OCI-LY7 (cell line): Measurements from ENCODE around the gene TIMP3. TPM values are rescaled to one million over a fixed set of nuclear protein-coding genes. Genes with fewer than 3 reads are reported as not detected.

ENCODE experiments used
- BruUV-seq: library from RNA; stranded (reverse); fragments of 400-500 nt; replicated peaks from 2 replicates; lab custom pipeline; 2021; lab: Mats Ljungman, UMichigan
- CTCF ChIA-PET: fragments of 300-600 bp; sonication (Branson Sonifier 250); formaldehyde crosslinking; loops from one replicate; lab custom pipeline; 2022; ENCODE audit warnings: antibody characterized with exemption; ENCODE audit not compliant: unreplicated experiment; lab: Charles Lee
- POLR2A ChIA-PET: fragments of 300-600 bp; sonication (Branson Sonifier 250); formaldehyde crosslinking; loops from one replicate; lab custom pipeline; 2022; ENCODE audit warnings: antibody characterized with exemption; lab: Charles Lee
- DNase-seq: peaks from one replicate; pipeline ENCODE4 v3.0.0-alpha.2; 2015; ENCODE audit warnings: low spot score
- H2AFZ ChIP-seq: fragments of 200-600 bp; sonication (generic), shearing (Covaris generic); 2 replicates; pipeline ENCODE4 v1.6.1; 2014; ENCODE audit warnings: mild to moderate bottlenecking, antibody characterized with exemption, low read length, moderate library complexity
- H3K27ac ChIP-seq: fragments of 200-600 bp; sonication (generic); 2 replicates; pipeline ENCODE4 v1.5.1; 2014; ENCODE audit warnings: mixed run types, low read depth, mild to moderate bottlenecking, moderate library complexity, low read length, inconsistent platforms; ENCODE audit not compliant: poor library complexity, severe bottlenecking
- H3K36me3 ChIP-seq: fragments of 200-600 bp; sonication (generic); 2 replicates; pipeline ENCODE4 v1.6.1; 2014; ENCODE audit warnings: mild to moderate bottlenecking, antibody characterized with exemption, low read length, moderate library complexity, mixed read lengths; ENCODE audit not compliant: insufficient read depth
- H3K4me1 ChIP-seq: fragments of 200-600 bp; sonication (generic); 2 replicates; pipeline ENCODE4 v1.5.1; 2014; ENCODE audit warnings: mild to moderate bottlenecking, low read length; ENCODE audit not compliant: insufficient read depth, poor library complexity, severe bottlenecking
- H3K4me2 ChIP-seq: fragments of 200-600 bp; sonication (generic); 2 replicates; pipeline ENCODE4 v1.6.1; 2014; ENCODE audit warnings: mild to moderate bottlenecking, low read length
- H3K4me3 ChIP-seq: fragments of 200-600 bp; sonication (generic); 2 replicates; pipeline ENCODE4 v1.5.1; 2014; ENCODE audit warnings: mild to moderate bottlenecking, low read depth, low read length; ENCODE audit not compliant: poor library complexity, severe bottlenecking
- H3K79me2 ChIP-seq: fragments of 200-600 bp; sonication (generic); 2 replicates; pipeline ENCODE4 v1.6.1; 2016; ENCODE audit warnings: low read depth, mild to moderate bottlenecking, low read length, moderate library complexity, mixed read lengths; ENCODE audit not compliant: insufficient read depth
- H3K9me2 ChIP-seq: fragments of 200-600 bp; sonication (generic); 2 replicates; pipeline ENCODE4 v1.6.1; 2016; ENCODE audit warnings: mild to moderate bottlenecking, low read length, mixed read lengths; ENCODE audit not compliant: insufficient read depth
- H3K9me3 ChIP-seq: fragments of 200-600 bp; sonication (generic); 2 replicates; pipeline ENCODE4 v1.6.1; 2014; ENCODE audit warnings: mild to moderate bottlenecking, mixed run types, low read length, mixed read lengths
- H4K20me1 ChIP-seq: fragments of 200-600 bp; sonication (generic); 2 replicates; pipeline ENCODE4 v1.6.1; 2014; ENCODE audit warnings: mild to moderate bottlenecking, antibody characterized with exemption, low read length, moderate library complexity, mixed read lengths; ENCODE audit not compliant: insufficient read depth
- CTCF ChIP-seq: fragments of 200-600 bp; sonication (generic); conservative IDR thresholded peaks from 2 replicates; pipeline ENCODE4 v1.5.1; 2014; ENCODE audit warnings: mild to moderate bottlenecking, antibody characterized with exemption, low read length, moderate library complexity, mixed read lengths
- EZH2phosphoT487 ChIP-seq: fragments of 200-600 bp; sonication (generic); IDR thresholded peaks from 2 replicates; pipeline ENCODE4 v1.6.1; 2018; ENCODE audit warnings: low read depth, borderline replicate concordance, mild to moderate bottlenecking, mixed run types, antibody characterized with exemption, low read length, moderate library complexity, mixed read lengths
- intact Hi-C: fragments of 100-400 bp; cut with micrococcal nuclease; formaldehyde crosslinking; loops from one replicate; pipeline ENCODE4 v1.10.0; 2022; ENCODE audit not compliant: unreplicated experiment
- total RNA-seq, 2 experiments: library from RNA; depleted of rRNA in 1 of 2; stranded (reverse); fragments of >200 nt in 1 of 2; shearing (Covaris generic) in 1 of 2; gene quantifications; 2 replicates each; pipeline ENCODE4 v1.2.3, GENCODE V29; 2014 to 2022

TIMP3 gene
- total RNA-seq, 2 experiments from 2014 or later: not detected

GRCh38 chr22:32855045-32855756 lies 53.7 kb downstream of the TIMP3 start:
- no peak for DNase-seq
- H3K36me3 ChIP-seq: no peaks in the 10 kb centered on the region
- no peak overlapping the region for H3K4me3 ChIP-seq
- H4K20me1 ChIP-seq: no peaks in the 10 kb centered on the region
- H2AFZ ChIP-seq: no peak overlapping the region
- no peaks in the 10 kb centered on the region for H3K9me3 ChIP-seq
- TF ChIP-seq EZH2phosphoT487 (no peak), CTCF (no peak)
- no peaks in the 10 kb centered on the region for H3K4me1 ChIP-seq
- H3K9me2 ChIP-seq: no peaks in the 10 kb centered on the region
- no peaks in the 10 kb centered on the region for H3K79me2 ChIP-seq
- CTCF ChIA-PET: no interaction called here
- BruUV-seq: no TSS peak
- POLR2A ChIA-PET: no interaction called here
- intact Hi-C loops: no loop called here
- H3K27ac ChIP-seq: no peak overlapping the region
- no peak overlapping the region for H3K4me2 ChIP-seq

GRCh38 chr22:32858121-32858703 lies 56.7 kb downstream of the TIMP3 start:
- no peak overlapping the region for H2AFZ ChIP-seq
- intact Hi-C loops: no loop called here
- TF ChIP-seq CTCF (no peak), EZH2phosphoT487 (no peak)
- no TSS peak for BruUV-seq
- no peak overlapping the region for H3K27ac ChIP-seq
- no peaks in the 10 kb centered on the region for H3K36me3 ChIP-seq
- no peak overlapping the region for H3K4me3 ChIP-seq
- H3K9me3 ChIP-seq: no peaks in the 10 kb centered on the region
- H3K4me2 ChIP-seq: no peak overlapping the region
- CTCF ChIA-PET: no interaction called here
- H3K79me2 ChIP-seq: no peaks in the 10 kb centered on the region
- no peak for DNase-seq
- no peaks in the 10 kb centered on the region for H3K9me2 ChIP-seq
- POLR2A ChIA-PET: no interaction called here
- H3K4me1 ChIP-seq: no peaks in the 10 kb centered on the region
- no peaks in the 10 kb centered on the region for H4K20me1 ChIP-seq

- no peak for TF ChIP-seq EZH2phosphoT487
- no peak for TF ChIP-seq CTCF
- Histone ChIP-seq H4K20me1 (no peaks in the 10 kb centered on the region), H3K36me3 (no peaks in the 10 kb centered on the region), H3K27ac (no peak overlapping the region), H3K4me3 (no peak overlapping the region), H3K4me1 (no peaks in the 10 kb centered on the region), H3K79me2 (no peaks in the 10 kb centered on the region), H2AFZ (no peak overlapping the region), H3K9me2 (no peaks in the 10 kb centered on the region), H3K4me2 (no peak overlapping the region), H3K9me3 (no peaks in the 10 kb centered on the region)
- no peak for DNase-seq
- no TSS peak for BruUV-seq
- ChIA-PET POLR2A (no interaction called here), CTCF (no interaction called here)
- intact Hi-C loops: no loop called here
These were observed 57.5 kb downstream of the TIMP3 start for GRCh38 chr22:32858957-32859356.
